ENCODE measurements around the gene SCGB1D2. TPM values are rescaled to one million over a fixed set of nuclear protein-coding genes. Genes with fewer than 3 reads are reported as not detected.

The SCGB1D2 gene
- total and polyA plus RNA-seq, 5 experiments from 2014 or later: not detected

DNA sequence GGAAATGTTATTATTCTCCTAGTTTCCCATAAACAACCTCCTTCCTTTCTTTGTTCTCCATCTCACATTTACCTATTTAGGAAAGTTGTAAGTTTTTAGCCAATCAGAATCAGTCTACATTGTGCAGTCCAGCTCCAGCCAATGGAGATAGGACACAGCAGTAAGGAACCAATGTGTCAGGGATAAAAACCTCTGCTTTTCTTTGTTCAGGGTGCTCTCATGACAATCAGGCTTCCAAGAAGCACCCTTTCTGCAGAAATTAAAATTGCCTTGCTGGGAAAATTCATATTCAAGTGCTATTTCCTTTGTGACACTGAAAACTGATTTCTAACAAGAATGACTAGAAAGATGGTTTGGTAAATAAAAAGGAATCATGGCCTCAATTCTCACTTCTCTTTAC, 18.9 kb upstream of the SCGB1D2 start:
- no peak overlapping the region for H3K4me3 Mint-ChIP-seq
- no peak for ATAC-seq

GRCh38 chr11:62233730-62234129, 8.3 kb upstream of the SCGB1D2 start:
- DNase-seq (no peak), ATAC-seq (no peak)
- no peaks in the 10 kb centered on the region for H3K4me1 Mint-ChIP-seq
- H3K36me3 Mint-ChIP-seq: no peaks in the 10 kb centered on the region
- POLR2A ChIA-PET: no interaction called here
- no peaks in the 10 kb centered on the region for H3K9me3 Mint-ChIP-seq
- H3K27me3 Mint-ChIP-seq: peaks cover 26 to 49% (median 31%) of the 10 kb centered on the region in 5 donors
- no peak overlapping the region for H3K27ac Mint-ChIP-seq
- H3K4me3 Mint-ChIP-seq: no peak overlapping the region

More for the DNA sequence above, 18.9 kb upstream of the SCGB1D2 start:
- H3K27me3 Mint-ChIP-seq: peaks cover 0 to 7% (median 2%) of the 10 kb centered on the region in 5 donors
- POLR2A ChIA-PET: no interaction called here
- peaks cover 0 to 29% (median 9%) of the 10 kb centered on the region in 3 donors for H3K36me3 Mint-ChIP-seq
- H3K27ac Mint-ChIP-seq: no peak overlapping the region
- H3K4me1 Mint-ChIP-seq: no peaks in the 10 kb centered on the region
- DNase-seq: no peak
- H3K9me3 Mint-ChIP-seq: peaks cover 4 to 58% (median 40%) of the 10 kb centered on the region in 9 donors

GRCh38 chr11:62236187-62236586, 5.9 kb upstream of the SCGB1D2 start:
- no peak overlapping the region for H3K27ac Mint-ChIP-seq
- no peaks in the 10 kb centered on the region for H3K36me3 Mint-ChIP-seq
- H3K9me3 Mint-ChIP-seq: no peaks in the 10 kb centered on the region
- no peak overlapping the region for H3K4me3 Mint-ChIP-seq
- POLR2A ChIA-PET: no interaction called here
- H3K27me3 Mint-ChIP-seq: peaks cover 29 to 54% (median 39%) of the 10 kb centered on the region in 5 donors
- no peak for DNase-seq
- H3K4me1 Mint-ChIP-seq: no peaks in the 10 kb centered on the region
- no peak for ATAC-seq

DNA sequence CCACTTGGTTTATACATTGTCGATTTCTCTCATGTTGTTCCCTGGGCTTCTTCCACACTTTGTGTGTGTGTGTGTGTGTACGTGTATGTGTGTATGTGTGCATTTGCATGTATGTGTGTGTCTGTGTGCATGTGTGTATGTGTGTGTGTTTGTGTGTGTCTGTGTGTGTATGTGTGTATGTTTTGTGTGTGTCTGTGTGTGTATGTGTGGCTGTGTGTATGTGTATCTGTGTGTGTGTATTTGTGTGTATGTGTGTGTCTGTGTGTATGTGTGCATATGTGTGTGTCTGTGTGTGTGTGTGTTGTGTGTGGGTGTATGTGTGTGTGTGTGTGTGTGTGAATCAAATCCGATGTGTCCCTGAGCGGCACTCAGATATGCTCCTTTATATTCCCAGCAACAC, 4.5 kb upstream of the SCGB1D2 start:
- no peaks in the 10 kb centered on the region for H3K4me1 Mint-ChIP-seq
- no peak for DNase-seq
- ATAC-seq: no peak
- H3K27ac Mint-ChIP-seq: no peak overlapping the region
- POLR2A ChIA-PET: interaction anchor here (0.7 kb wide), 1 partner anchor 783 kb away, joined by 5 read pairs; no protein-coding TSS in a partner anchor
- H3K9me3 Mint-ChIP-seq: no peaks in the 10 kb centered on the region
- no peaks in the 10 kb centered on the region for H3K36me3 Mint-ChIP-seq
- peaks cover 27 to 54% (median 36%) of the 10 kb centered on the region in 5 donors for H3K27me3 Mint-ChIP-seq
- no peak overlapping the region for H3K4me3 Mint-ChIP-seq

GRCh38 chr11:62238151-62238550, 3.9 kb upstream of the SCGB1D2 start:
- no peak for ATAC-seq
- no peak overlapping the region for H3K4me3 Mint-ChIP-seq
- H3K27ac Mint-ChIP-seq: no peak overlapping the region
- no peak for DNase-seq
- POLR2A ChIA-PET: interaction anchor here (0.7 kb wide), 1 partner anchor 783 kb away, joined by 5 read pairs; no protein-coding TSS in a partner anchor
- no peaks in the 10 kb centered on the region for H3K9me3 Mint-ChIP-seq
- H3K36me3 Mint-ChIP-seq: no peaks in the 10 kb centered on the region
- peaks cover 29 to 54% (median 32%) of the 10 kb centered on the region in 5 donors for H3K27me3 Mint-ChIP-seq
- no peaks in the 10 kb centered on the region for H3K4me1 Mint-ChIP-seq

DNA sequence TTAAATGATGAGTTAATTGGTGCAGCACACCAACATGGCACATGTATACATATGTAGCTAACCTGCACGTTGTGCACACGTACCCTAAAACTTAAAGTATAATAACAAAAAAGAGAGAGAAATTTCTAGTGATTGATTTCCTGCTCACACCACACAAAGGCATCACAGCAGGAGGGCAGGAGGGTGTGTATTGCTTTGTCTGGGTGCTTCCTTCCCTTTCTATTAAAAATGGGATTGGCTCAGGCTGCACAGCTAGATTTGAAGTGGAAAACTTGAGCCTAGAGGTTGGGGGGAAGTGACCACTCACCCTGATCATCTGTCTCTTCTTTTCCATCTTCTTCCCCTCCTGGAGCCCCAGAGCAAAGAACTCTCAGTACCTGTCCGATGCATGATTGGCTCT, 944 bp upstream of the SCGB1D2 start:
- ATAC-seq (no peak), DNase-seq (no peak)
- Mint-ChIP-seq H3K4me3 (no peak overlapping the region), H3K27me3 (peaks cover 18 to 64% (median 25%) of the 10 kb centered on the region in 5 donors), H3K27ac (no peak overlapping the region), H3K36me3 (no peaks in the 10 kb centered on the region), H3K4me1 (no peaks in the 10 kb centered on the region), H3K9me3 (no peaks in the 10 kb centered on the region)
- POLR2A ChIA-PET: no interaction called here

GRCh38 chr11:62245271-62245753, 3.3 kb downstream of the SCGB1D2 start:
- H3K9me3 Mint-ChIP-seq: peaks cover 9 to 14% (median 12%) of the 10 kb centered on the region in 9 donors
- POLR2A ChIA-PET: no interaction called here
- peaks cover 0 to 12% (median 11%) of the 10 kb centered on the region in 3 donors for H3K36me3 Mint-ChIP-seq
- DNase-seq (no peak), ATAC-seq (no peak)
- no peak overlapping the region for H3K4me3 Mint-ChIP-seq
- no peaks in the 10 kb centered on the region for H3K4me1 Mint-ChIP-seq
- H3K27ac Mint-ChIP-seq: no peak overlapping the region
- H3K27me3 Mint-ChIP-seq: peaks cover 18 to 72% (median 38%) of the 10 kb centered on the region in 5 donors

GRCh38 chr11:62251698-62252097, 9.7 kb downstream of the SCGB1D2 start:
- no peak overlapping the region for H3K4me3 Mint-ChIP-seq
- ATAC-seq (no peak), DNase-seq (no peak)
- H3K27me3 Mint-ChIP-seq: peaks cover 5 to 36% (median 17%) of the 10 kb centered on the region in 5 donors
- H3K36me3 Mint-ChIP-seq: peaks cover 0 to 62% (median 31%) of the 10 kb centered on the region in 3 donors
- H3K9me3 Mint-ChIP-seq: peaks cover 23 to 68% (median 43%) of the 10 kb centered on the region in 9 donors
- H3K4me1 Mint-ChIP-seq: no peaks in the 10 kb centered on the region
- POLR2A ChIA-PET: no interaction called here
- H3K27ac Mint-ChIP-seq: no peak overlapping the region

DNA sequence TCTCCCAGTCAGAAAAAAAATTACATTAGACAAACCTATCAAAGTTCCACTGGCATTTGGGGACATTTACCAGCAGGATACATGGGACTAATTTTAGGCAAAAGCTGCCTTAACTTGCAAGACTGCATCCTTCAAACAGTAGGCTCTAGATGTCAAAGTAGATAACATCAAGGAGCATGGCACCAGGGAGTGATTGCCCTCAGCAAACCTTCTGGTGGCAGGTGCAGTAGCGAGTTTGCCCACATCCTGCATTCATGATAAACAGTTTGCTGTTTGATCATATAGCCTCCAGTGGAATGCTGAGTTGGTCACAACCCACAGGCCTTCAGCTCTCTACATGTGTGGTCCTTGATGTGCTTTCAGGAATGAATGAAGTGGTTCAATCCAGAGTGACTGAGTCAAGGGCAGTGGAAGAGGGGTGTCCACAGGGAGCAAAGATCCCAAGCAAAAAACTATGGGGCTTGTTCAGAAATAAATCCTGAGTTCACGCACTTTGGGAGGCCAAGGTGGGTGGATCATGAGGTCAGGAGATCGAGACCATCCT, 12.0 kb downstream of the SCGB1D2 start:
- peaks cover 22 to 65% (median 43%) of the 10 kb centered on the region in 9 donors for H3K9me3 Mint-ChIP-seq

DNA sequence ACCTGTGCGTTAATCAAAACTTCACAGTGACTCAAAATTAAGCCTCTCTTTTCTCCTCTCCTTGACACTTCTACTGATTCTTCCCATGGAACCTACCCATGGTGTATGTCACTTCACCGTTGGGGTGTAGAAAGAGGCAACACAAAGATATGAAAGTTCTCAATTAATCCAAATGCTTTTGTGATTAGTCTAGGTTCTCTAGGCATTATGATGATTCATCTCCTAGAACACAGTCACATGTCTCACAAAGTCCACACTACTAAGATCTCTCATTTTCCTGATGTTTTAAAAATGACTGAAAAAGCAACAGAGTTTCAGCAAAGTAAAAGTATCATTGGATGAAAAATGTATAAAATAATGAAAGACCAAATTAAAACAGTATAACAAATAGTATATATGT, 14.2 kb downstream of the SCGB1D2 start:
- Mint-ChIP-seq H3K27ac (no peak overlapping the region), H3K4me3 (no peak overlapping the region), H3K36me3 (peaks cover 0 to 40% (median 20%) of the 10 kb centered on the region in 3 donors), H3K27me3 (peaks cover 3 to 24% (median 5%) of the 10 kb centered on the region in 5 donors), H3K9me3 (peaks cover under 1 to 44% (median 25%) of the 10 kb centered on the region in 9 donors), H3K4me1 (no peaks in the 10 kb centered on the region)
- no peak for ATAC-seq
- POLR2A ChIA-PET: no interaction called here
- no peak for DNase-seq

More for the DNA sequence above, 12.0 kb downstream of the SCGB1D2 start:
- DNase-seq (no peak), ATAC-seq (no peak)
- POLR2A ChIA-PET: interaction anchor here (0.7 kb wide), 1 partner anchor 97 kb away, joined by 3 read pairs; no protein-coding TSS in a partner anchor
- peaks cover 0 to 62% (median 29%) of the 10 kb centered on the region in 3 donors for H3K36me3 Mint-ChIP-seq
- no peak overlapping the region for H3K4me3 Mint-ChIP-seq
- no peak overlapping the region for H3K27ac Mint-ChIP-seq
- H3K4me1 Mint-ChIP-seq: no peaks in the 10 kb centered on the region
- peaks cover 7 to 30% (median 14%) of the 10 kb centered on the region in 5 donors for H3K27me3 Mint-ChIP-seq

- H3K27me3 Mint-ChIP-seq: peaks cover 3 to 33% (median 6%) of the 10 kb centered on the region in 5 donors
- ATAC-seq (no peak), DNase-seq (no peak)
- no peak overlapping the region for H3K27ac Mint-ChIP-seq
- POLR2A ChIA-PET: no interaction called here
- H3K9me3 Mint-ChIP-seq: peaks cover 0 to 8% (median 0%) of the 10 kb centered on the region in 9 donors
- peaks cover 0 to 10% (median 0%) of the 10 kb centered on the region in 3 donors for H3K36me3 Mint-ChIP-seq
- no peak overlapping the region for H3K4me3 Mint-ChIP-seq
- H3K4me1 Mint-ChIP-seq: no peaks in the 10 kb centered on the region
Observed at GRCh38 chr11:62260261-62260953, 18.4 kb downstream of the SCGB1D2 start.

DNA sequence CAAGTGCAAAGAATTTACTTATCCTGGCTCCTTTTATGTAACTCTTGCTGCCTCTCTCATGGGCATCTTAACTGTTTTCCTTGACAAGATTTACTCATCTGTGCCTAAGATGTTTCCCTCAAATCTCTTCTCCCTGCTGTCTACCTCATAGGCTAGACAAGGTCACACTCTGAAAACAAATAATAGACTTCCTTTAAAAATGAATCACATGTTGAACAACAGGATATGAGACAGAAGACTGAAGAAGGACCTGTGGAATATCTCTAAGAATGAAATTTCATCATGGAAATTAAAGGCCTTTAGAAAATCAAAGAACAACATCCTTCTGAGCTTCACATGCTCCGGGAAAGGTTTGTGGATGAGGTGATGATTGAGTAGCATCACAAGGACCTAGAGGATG, 22.0 kb downstream of the SCGB1D2 start:
- DNase-seq (no peak), ATAC-seq (no peak)
- Mint-ChIP-seq H3K9me3 (peaks cover 0 to 3% (median 0%) of the 10 kb centered on the region in 9 donors), H3K4me1 (no peaks in the 10 kb centered on the region), H3K4me3 (no peak overlapping the region), H3K36me3 (no peaks in the 10 kb centered on the region), H3K27me3 (peaks cover 4 to 24% (median 19%) of the 10 kb centered on the region in 5 donors), H3K27ac (no peak overlapping the region)
- POLR2A ChIA-PET: no interaction called here

DNA sequence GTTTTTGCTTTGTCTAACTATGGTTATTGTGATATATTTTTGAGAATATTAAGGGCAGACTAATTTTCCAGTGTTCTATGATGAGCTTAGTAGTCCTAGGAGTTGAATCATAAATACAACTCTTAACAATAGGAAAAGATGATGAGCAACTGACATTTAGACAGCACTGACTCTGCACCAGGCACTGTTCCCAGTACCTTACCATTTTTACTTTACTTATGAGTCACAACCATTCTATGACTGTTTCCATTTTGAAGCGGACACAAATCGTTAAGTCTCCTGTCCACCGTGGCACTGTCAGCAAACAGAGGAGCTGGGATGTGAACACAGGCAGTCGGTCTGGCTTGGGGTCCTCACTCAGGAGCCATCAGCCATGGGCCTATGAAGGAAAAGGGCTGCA, 24.5 kb downstream of the SCGB1D2 start:
- ATAC-seq: no peak
- Mint-ChIP-seq H3K9me3 (peaks cover 0 to 3% (median 0%) of the 10 kb centered on the region in 9 donors), H3K4me3 (no peak overlapping the region), H3K36me3 (no peaks in the 10 kb centered on the region), H3K27ac (no peak overlapping the region), H3K27me3 (peaks cover 9 to 28% (median 20%) of the 10 kb centered on the region in 5 donors), H3K4me1 (no peaks in the 10 kb centered on the region)
- DNase-seq: no peak
- POLR2A ChIA-PET: interaction anchor here (0.5 kb wide), 1 partner anchor 105 kb away, joined by 3 read pairs; no protein-coding TSS in a partner anchor
